ENCODE measurements around the gene HOXC13. TPM values are rescaled to one million over a fixed set of nuclear protein-coding genes. Genes with fewer than 3 reads are reported as not detected.

Gene HOXC13
- total RNA-seq, 1 experiment from 2014 or later, result 5.3 TPM

DNA sequence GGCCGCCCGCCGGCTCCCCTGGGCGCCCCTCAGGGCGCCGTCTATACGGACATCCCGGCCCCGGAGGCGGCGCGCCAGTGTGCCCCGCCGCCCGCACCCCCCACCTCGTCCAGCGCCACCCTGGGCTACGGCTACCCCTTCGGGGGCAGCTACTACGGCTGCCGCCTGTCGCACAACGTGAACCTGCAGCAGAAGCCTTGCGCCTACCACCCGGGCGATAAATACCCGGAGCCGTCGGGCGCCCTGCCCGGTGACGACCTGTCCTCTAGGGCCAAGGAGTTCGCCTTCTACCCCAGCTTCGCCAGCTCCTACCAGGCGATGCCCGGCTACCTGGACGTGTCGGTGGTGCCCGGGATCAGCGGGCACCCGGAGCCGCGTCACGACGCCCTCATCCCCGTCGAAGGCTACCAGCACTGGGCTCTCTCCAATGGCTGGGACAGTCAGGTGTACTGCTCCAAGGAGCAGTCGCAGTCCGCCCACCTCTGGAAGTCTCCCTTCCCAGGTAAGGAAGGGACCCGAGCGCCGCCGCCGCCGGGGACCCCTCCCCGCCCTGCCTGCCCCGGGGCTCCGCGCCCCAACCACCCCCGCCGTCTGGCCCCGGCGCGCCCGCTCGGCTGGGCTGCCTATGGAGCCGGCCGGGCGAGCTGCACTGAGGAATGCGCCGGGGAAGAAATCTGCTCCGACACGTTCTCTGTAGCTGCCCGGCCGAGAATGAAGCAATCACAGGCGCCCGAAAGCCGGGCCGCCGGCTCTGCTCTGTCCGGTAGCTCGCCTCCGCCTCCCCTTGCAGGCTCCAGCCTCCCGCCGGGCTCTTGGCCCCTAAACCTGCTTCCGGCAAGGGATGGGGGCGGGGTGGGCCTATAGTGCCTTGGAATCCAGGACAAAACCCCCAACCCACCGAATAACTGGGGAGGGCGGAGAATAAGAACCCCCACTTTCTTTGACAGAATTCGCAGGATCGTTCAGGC lies 794 bp downstream of the HOXC13 start:
- no peaks in the 10 kb centered on the region for H3K27me3 Mint-ChIP-seq (ENCODE audit: insufficient read depth, unreplicated experiment)
- peak; percentile 73 for DNase-seq (ENCODE audit: unreplicated experiment)
- H3K27ac Mint-ChIP-seq (ENCODE audit: low read depth, unreplicated experiment), result peak overlapping the region; percentile 68
- intact Hi-C loops (cut with micrococcal nuclease), result loop anchor here (2.0 to 5.0 kb wide), 2 partner anchors 33 to 147 kb away; partner anchors contain the start of gene HOXC11
- peaks cover 10% of the 10 kb centered on the region for H3K36me3 Mint-ChIP-seq (ENCODE audit: insufficient read depth, unreplicated experiment)
- POLR2A ChIA-PET, result interaction anchor here (0.6 to 4.8 kb wide), 27 partner anchors 9 to 259 kb away, joined by 3 to 59 read pairs (median 4); partner anchors contain the start of genes CALCOCO1, HOTAIR, HOXC11 and HOXC12
- TF ChIP-seq, protein P1, sequence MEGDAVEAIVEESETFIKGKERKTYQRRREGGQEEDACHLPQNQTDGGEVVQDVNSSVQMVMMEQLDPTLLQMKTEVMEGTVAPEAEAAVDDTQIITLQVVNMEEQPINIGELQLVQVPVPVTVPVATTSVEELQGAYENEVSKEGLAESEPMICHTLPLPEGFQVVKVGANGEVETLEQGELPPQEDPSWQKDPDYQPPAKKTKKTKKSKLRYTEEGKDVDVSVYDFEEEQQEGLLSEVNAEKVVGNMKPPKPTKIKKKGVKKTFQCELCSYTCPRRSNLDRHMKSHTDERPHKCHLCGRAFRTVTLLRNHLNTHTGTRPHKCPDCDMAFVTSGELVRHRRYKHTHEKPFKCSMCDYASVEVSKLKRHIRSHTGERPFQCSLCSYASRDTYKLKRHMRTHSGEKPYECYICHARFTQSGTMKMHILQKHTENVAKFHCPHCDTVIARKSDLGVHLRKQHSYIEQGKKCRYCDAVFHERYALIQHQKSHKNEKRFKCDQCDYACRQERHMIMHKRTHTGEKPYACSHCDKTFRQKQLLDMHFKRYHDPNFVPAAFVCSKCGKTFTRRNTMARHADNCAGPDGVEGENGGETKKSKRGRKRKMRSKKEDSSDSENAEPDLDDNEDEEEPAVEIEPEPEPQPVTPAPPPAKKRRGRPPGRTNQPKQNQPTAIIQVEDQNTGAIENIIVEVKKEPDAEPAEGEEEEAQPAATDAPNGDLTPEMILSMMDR (IDR thresholded peaks at IDR 0.05; ENCODE audit: unreplicated experiment), result peak; percentile 1
- no TSS peak for BruUV-seq (replicated peaks)
- peak overlapping the region; percentile 78 for H3K4me3 Mint-ChIP-seq (ENCODE audit: unreplicated experiment)
- no peaks in the 10 kb centered on the region for H3K9me3 Mint-ChIP-seq (ENCODE audit: unreplicated experiment)
- CTCF ChIA-PET, result interaction anchor here (0.6 to 4.1 kb wide), 9 partner anchors 19 to 193 kb away, joined by 3 to 21 read pairs (median 6); partner anchors contain the start of gene HOXC11
- peaks cover 40% of the 10 kb centered on the region for H3K4me1 Mint-ChIP-seq (ENCODE audit: insufficient read depth, unreplicated experiment)

- peak; percentile 14 for DNase-seq (ENCODE audit: unreplicated experiment)
- POLR2A ChIA-PET, result interaction anchor here (0.7 to 4.8 kb wide), 11 partner anchors 10 to 194 kb away, joined by 3 to 59 read pairs (median 7); partner anchors contain the start of genes HOTAIR, HOXC11, HOXC12 and HOXC8
These were observed 1.9 kb downstream of the HOXC13 start for GRCh38 chr12:53940443-53941014.

DNA sequence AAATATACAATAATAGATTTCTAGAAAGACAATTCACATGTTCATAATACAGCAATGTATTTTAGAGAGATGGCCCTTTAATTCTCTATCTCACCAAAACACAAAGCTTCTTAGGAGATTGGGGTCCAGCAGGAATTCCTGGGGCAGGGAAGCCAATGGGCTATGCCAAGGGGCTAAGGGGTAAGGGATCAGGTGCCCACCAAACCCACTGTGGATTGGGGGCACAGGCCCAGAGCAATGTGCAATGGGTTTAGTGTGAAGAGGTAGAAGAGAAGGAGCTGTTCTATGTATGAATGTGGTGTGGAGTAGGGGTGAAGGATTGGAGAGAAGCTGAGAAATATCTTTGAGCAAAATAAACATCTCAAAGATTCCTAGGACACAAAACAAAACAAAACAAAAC lies 2.6 kb downstream of the HOXC13 start:
- Mint-ChIP-seq H3K4me1 (ENCODE audit: insufficient read depth, unreplicated experiment) (peaks cover 40% of the 10 kb centered on the region), H3K9me3 (ENCODE audit: unreplicated experiment) (no peaks in the 10 kb centered on the region), H3K4me3 (ENCODE audit: unreplicated experiment) (peak overlapping the region; percentile 62), H3K36me3 (ENCODE audit: insufficient read depth, unreplicated experiment) (peaks cover 15% of the 10 kb centered on the region), H3K27me3 (ENCODE audit: insufficient read depth, unreplicated experiment) (no peaks in the 10 kb centered on the region), H3K27ac (ENCODE audit: low read depth, unreplicated experiment) (peak overlapping the region; percentile 41)
- ChIA-PET CTCF (interaction anchor here (0.6 to 4.1 kb wide), 7 partner anchors 32 to 198 kb away, joined by 3 to 21 read pairs (median 4); partner anchors contain the start of genes HOXC10 and HOXC11), POLR2A (interaction anchor here (0.8 to 4.8 kb wide), 6 partner anchors 13 to 195 kb away, joined by 3 to 59 read pairs (median 4); partner anchors contain the start of genes HOTAIR, HOXC11 and HOXC12)
- TF ChIP-seq, protein P1 (IDR thresholded peaks at IDR 0.05; ENCODE audit: unreplicated experiment), result no peak
- intact Hi-C loops (cut with micrococcal nuclease), result no loop called here
- DNase-seq (ENCODE audit: unreplicated experiment), result no peak
- no TSS peak for BruUV-seq (replicated peaks)

More at GRCh38 chr12:53940443-53941014, 1.9 kb downstream of the HOXC13 start:
- H3K27me3 Mint-ChIP-seq (ENCODE audit: insufficient read depth, unreplicated experiment), result no peaks in the 10 kb centered on the region
- no TSS peak for BruUV-seq (replicated peaks)
- H3K9me3 Mint-ChIP-seq (ENCODE audit: unreplicated experiment), result no peaks in the 10 kb centered on the region
- H3K4me3 Mint-ChIP-seq (ENCODE audit: unreplicated experiment), result peak overlapping the region; percentile 78
- H3K4me1 Mint-ChIP-seq (ENCODE audit: insufficient read depth, unreplicated experiment), result peaks cover 40% of the 10 kb centered on the region
- intact Hi-C loops (cut with micrococcal nuclease), result no loop called here
- H3K36me3 Mint-ChIP-seq (ENCODE audit: insufficient read depth, unreplicated experiment), result peaks cover 15% of the 10 kb centered on the region
- peak overlapping the region; percentile 68 for H3K27ac Mint-ChIP-seq (ENCODE audit: low read depth, unreplicated experiment)
- TF ChIP-seq, protein P1 (IDR thresholded peaks at IDR 0.05; ENCODE audit: unreplicated experiment), result no peak
- CTCF ChIA-PET, result interaction anchor here (0.6 to 4.1 kb wide), 13 partner anchors 18 to 274 kb away, joined by 3 to 21 read pairs (median 4); partner anchors contain the start of genes HOXC11 and HOXC5

Measured in MCF 10A (cell line).